Germinal center (tissue), 1 donor: ENCODE data around the gene AMER3.
"Not testable (repeated sequence)": the region's sequence is repeated elsewhere in the genome, so short reads cannot be mapped to it uniquely, and the experiment has no call there.

Experiments
- DNase-seq: peaks from one replicate; pipeline ENCODE4 v3.0.0; 2012; ENCODE audit warnings: mixed read lengths, low spot score

AMER3 gene

DNA sequence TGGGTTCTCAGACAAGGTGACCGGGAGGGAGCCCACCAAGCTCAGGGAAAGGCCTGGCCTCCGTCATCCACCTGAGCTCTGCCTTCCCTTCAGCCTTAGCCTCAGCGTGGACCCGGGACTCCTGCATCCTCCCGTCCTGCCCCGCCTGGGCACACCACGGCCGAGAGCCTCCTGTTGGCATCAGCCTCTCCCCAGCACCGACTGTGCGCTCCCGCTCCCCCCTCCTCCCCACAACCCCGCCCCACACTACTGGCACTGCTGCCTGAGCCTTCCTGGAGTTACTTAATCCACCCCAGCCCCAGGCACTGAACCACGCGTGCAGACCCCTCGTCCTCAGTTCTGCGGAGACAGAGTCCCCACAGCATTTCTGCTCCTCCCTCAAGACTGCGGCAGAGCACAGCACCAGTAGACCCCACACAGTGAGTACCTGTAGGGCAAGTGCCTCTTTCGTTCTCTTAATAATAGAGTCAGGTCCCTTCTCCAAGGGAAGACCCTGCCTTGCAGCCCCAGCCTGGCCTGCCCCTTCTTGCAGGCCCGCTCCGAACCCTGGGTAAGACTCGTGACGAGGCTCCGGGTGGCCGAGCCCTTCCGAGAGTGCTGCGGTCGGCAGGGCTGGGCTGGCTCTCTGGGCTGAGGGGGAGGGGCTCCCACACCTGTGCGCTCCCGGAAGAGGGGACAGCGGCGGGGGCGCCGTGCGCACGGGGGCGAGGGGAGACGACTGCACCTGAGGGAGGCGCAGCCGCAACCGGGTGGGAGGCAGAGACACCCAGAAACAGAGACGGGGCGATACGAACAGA is at the start of gene AMER3:
TSS of gene AMER3 (plus strand) at position 285 of the 797 bp plus-strand sequence. CDS start 6,533 bp downstream, outside the sequence.
- DNase-seq: no peak

GRCh38 chr2:130714795-130715194 is 40.5 kb upstream of the AMER3 start:
- DNase-seq: not testable (repeated sequence)

- no peak for DNase-seq
Observed at GRCh38 chr2:130720036-130720435, 35.3 kb upstream of the AMER3 start.

DNA sequence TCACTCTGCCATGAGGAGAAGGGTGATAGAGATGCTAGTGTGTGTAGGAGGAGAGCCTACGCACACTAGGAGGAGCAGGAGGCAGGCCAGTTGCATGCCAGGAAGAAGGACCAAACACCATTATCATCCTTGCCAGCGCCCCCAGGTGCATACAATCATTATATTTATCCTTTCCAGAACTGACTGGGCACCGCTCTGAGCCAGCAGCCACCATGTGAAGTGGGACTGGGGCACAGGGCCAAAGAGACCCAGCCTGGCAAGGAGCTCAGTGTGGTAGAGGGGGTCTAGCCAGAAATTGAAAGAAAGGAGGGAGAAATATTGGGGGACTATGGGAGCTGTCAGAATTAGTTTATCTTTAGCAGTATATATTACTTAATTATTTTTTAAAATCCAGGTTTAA is 34.8 kb upstream of the AMER3 start:
- DNase-seq: no peak

- no peak for DNase-seq
Observed at GRCh38 chr2:130724455-130724854, 30.9 kb upstream of the AMER3 start.

DNA sequence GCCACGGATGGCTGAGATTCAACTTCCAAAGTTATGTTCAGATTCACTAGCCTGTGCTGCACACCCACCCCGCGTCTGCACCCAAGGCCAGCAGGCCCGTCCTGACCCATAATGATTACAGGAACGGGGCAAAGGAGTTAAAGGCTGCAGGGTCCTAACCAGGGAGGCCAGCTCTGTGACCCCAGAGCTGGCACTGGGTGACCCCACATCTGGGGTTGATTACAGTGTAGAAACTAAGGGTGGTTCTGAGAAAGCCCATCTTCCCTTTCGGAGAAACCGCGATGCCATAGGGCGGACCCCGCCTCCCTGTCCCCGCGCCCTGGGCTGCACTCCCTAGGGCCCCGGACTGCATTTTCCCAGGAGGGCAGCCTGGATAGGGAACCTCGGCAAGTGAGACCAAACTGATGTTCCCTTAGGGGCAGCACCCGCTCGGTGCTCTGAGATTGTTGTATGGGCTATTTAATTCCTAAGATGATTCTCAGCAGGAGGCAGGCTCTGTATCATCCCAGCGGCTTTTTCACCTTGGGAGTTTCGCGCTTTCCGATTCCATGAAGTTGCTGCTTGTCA is 28.6 kb upstream of the AMER3 start:
- no peak for DNase-seq

GRCh38 chr2:130727286-130727924 is 27.9 kb upstream of the AMER3 start:
- peak; percentile 63 for DNase-seq

DNA sequence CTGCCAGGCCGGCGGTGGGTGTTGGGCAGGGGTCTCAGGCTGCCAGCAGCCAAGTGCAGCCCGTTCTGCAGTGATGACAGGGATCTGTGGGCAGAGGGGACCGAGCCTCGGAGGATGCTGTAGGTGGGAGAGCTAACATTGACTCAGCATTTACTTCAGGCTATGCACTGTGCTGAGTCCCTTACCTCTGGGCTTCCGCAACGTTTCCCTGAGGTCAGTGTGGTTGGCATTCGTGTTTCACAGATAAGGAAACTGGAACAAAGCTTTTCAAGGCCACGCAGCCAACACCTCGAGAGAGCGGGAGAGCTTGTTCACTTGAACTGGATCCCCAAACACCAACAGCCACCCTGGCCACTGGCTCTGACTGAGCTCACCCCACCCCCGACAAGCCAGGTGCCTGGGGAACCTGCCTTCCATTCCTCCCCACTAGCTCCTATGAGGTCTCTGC is 27.3 kb upstream of the AMER3 start:
- no peak for DNase-seq

DNA sequence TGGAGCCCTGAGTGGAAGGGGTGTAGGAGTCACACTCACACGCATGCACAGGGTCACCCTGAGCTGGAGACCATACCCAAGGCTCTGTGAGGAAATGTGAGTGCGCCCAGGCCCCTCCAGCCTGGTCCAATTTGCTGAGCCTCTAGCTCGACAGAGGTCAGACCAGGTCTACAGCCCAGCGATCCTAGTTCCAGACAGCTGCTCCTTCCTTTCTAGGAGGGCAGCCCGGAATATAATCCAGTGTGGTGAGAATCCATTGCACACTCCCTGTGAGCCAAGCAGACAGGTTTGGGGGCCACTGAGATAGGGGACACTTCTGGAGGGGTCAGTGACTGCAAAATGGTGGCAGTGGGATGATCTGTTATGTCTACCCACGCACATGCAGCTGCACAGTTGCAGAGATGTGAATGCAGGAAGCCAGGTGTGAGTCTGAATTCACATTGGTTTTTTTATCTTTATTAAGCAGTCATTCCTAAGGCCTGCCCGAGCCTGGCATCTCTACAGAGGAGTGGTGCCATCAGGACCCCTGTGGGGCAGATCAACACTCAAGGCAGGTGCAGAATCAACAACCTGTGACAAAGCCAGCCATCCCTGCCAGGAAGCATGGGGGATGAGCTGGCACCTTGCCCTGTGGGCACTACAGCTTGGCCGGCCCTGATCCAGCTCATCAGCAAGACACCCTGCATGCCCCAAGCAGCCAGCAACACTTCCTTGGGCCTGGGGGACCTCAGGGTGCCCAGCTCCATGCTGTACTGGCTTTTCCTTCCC is 26.6 kb upstream of the AMER3 start, which contains the start of gene GPR148:
TSS of gene GPR148 (plus strand) at position 522 of the 768 bp plus-strand sequence. CDS start at position 604, 82 bp downstream.
- no peak for DNase-seq

- DNase-seq: no peak
Observed at GRCh38 chr2:130729322-130730299, 25.7 kb upstream of the AMER3 start.

GRCh38 chr2:130732257-130732656 is 23.1 kb upstream of the AMER3 start:
- DNase-seq: not testable (repeated sequence)

GRCh38 chr2:130735200-130735599 is 20.1 kb upstream of the AMER3 start:
- DNase-seq: no peak

DNA sequence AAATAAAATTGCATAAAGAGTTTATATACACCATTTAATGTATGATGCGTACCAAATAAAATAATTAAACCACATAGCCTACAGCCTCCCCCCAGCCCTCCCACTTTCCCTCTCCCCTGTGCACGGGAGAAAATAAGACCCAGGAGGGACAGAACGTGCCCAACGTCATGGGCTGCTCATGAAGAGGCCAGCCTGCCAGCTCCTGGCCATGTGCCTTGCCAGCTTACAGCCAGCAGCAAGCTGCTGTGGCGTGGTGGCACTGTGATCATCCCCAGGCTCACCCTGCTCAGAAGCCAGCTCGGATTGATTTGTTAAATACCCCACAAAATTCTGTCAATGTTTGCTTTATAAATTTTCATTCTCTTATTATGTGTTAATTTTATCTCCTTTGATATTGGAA is 18.9 kb upstream of the AMER3 start:
- no peak for DNase-seq

GRCh38 chr2:130737592-130737991 is 17.7 kb upstream of the AMER3 start:
- DNase-seq: no peak

- DNase-seq: no peak
Observed at GRCh38 chr2:130740671-130741070, 14.7 kb upstream of the AMER3 start.

DNA sequence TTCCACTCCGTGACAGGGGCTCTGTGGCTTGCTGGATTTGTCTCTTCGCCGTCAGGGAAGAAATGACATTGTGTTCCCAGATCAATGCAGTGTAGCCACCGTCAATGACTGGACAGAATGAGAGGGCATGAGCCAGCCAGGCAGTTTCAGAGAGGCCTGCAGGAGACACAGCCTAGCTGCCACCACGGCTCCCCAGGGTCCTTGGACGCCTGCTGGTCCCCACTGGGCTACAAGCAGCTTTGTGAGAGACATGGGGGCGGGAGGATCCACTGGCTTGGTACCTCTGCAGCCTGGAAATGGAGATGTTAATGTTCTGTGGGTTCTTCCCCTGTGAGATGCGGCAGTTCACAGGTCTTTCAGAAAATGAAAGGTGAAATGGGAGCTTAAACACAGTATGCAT is 12.1 kb upstream of the AMER3 start:
- DNase-seq: no peak

DNA sequence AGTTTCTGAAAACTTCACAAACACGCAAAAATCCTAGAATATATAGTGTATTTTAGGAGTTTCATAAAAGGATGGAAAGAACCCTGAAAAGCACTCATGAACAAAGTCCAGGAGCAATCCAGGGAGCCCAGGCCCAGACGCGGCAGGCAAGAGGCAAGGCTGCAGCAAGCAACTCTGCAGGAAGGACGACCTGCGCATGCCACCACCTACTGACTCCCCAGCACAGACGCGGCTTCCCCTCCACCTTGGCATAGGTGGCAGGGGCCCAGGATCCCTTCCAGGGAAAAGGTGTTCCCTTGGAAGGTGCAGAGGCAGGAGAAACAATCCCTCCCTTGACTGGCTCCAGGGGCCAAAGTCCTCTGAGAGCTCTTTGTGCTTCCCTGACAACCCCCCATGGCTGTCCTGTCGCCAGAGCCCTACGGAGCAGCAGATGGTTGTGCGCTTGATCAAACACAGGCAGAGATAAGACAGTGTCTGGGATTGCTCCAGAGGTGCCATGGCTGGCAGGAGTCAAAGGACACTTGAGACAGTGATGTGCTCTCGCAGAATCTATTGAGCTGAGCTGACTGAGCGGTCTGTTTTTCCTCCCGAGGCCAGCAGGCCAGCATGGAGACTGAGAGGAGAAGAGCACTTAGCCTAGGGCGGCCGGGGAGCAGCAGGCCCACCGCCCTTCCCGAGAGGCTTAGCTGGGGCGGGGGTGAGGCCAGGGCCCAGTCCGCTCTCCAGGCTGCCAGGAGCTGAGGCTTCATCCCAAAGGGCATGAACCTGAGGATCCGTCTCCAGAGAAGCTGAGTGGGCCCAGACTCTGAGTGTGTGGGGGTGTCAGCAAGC is 10.8 kb upstream of the AMER3 start:
- no peak for DNase-seq

DNA sequence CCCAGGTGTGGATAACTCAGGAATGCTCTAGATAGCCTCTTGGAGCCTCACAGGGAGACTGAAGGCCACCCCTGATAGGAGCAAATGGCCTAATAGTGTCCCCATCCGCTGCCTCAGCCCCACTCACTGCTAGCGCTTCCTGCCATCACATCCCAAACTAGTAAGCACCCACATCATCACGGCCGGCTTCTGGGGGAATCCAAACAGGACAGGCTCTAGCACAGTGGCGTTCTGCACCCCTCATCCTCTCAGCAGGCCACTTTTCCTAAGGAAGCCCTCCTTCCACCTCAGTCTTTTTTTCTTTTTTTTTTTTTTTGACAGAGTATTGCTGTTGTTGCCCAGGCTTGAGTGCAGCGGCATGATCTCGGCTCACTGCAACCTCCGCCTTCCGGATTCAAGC is 6.3 kb upstream of the AMER3 start:
- no peak for DNase-seq

- no peak for DNase-seq
Observed at GRCh38 chr2:130749641-130750040, 5.7 kb upstream of the AMER3 start.

GRCh38 chr2:130754811-130755210 is 529 bp upstream of the AMER3 start:
- DNase-seq: no peak
